Tibial nerve (tissue), 3 donors: ENCODE data around the gene LEPROT.

Experiments used
- POLR2A ChIP-seq, 2 donors: fragments of 450-650 bp; IDR thresholded peaks; one replicate each; pipeline ENCODE4 v1.6.1; 2017; ENCODE audit warnings: antibody characterized with exemption in 2 of 2, mild to moderate bottlenecking in 2 of 2, moderate library complexity in 2 of 2
- TF ChIP-seq, protein P1 (sequence below), 5 experiments: fragments of 200-600 bp in 3 of 5; fragments of 450-650 bp in 2 of 5; sonication (generic) in 3 of 5; IDR thresholded peaks; one replicate each; pipeline ENCODE4 v1.5.1; 2016 to 2019; ENCODE audit warnings: antibody characterized with exemption in 5 of 5, mild to moderate bottlenecking in 3 of 5, moderate library complexity in 2 of 5

GRCh38 chr1:65429806-65430205 is 9.3 kb downstream of the LEPROT start:
- TF ChIP-seq, protein P1, sequence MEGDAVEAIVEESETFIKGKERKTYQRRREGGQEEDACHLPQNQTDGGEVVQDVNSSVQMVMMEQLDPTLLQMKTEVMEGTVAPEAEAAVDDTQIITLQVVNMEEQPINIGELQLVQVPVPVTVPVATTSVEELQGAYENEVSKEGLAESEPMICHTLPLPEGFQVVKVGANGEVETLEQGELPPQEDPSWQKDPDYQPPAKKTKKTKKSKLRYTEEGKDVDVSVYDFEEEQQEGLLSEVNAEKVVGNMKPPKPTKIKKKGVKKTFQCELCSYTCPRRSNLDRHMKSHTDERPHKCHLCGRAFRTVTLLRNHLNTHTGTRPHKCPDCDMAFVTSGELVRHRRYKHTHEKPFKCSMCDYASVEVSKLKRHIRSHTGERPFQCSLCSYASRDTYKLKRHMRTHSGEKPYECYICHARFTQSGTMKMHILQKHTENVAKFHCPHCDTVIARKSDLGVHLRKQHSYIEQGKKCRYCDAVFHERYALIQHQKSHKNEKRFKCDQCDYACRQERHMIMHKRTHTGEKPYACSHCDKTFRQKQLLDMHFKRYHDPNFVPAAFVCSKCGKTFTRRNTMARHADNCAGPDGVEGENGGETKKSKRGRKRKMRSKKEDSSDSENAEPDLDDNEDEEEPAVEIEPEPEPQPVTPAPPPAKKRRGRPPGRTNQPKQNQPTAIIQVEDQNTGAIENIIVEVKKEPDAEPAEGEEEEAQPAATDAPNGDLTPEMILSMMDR (IDR thresholded peaks at IDR 0.05): no peak
- TF ChIP-seq POLR2A (IDR thresholded peaks at IDR 0.05): no peak
